Lower leg skin (tissue), 3 donors: ENCODE measurements around the gene VSIG2.

Experiments
- POLR2A ChIP-seq, 2 donors: fragments of 450-650 bp; IDR thresholded peaks; one replicate each; pipeline ENCODE4 v1.6.1; 2016 to 2017; ENCODE audit warnings: antibody characterized with exemption in 2 of 2, mild to moderate bottlenecking in 1 of 2, moderate library complexity in 1 of 2
- TF ChIP-seq, protein P1 (sequence below), 3 donors: fragments of 450-650 bp; IDR thresholded peaks; one replicate each; pipeline ENCODE4 v1.5.1; 2016; ENCODE audit warnings: antibody characterized with exemption in 3 of 3, mild to moderate bottlenecking in 3 of 3, moderate library complexity in 2 of 3

DNA sequence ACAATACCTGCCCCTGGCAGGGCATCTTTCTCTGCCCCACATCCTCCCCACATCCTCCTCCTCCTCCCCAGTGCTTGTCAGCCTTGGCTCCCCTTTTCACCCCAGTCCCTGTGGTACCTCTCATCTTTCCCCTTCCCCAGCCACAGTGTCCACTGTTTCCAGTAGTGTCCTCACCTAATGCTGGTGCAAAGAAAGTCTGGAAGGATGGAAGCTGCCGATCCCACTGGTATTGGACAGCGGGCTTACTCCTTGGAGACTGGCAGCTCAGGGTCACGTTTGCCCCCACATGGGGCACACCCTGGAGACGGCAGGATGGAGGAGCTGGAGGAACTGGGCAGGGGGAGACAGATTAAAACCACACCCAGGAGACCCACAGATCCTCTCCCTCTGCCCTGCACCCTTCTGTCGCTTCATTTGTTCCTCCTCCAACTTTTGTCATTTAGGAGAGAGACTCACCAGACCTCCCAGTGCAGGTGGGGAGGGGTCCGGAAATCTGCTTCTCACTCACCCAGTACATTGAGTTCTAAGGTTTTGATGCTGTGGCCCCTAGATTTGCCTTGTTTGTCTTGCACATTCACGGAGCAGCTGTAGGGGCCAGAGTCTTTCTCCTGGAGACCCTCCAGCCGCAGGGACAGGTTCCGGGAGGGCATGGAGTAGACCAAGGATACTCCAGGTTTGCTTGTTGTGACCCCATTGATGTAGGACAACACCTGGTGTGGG, 4.1 kb upstream of the VSIG2 start:
- TF ChIP-seq POLR2A (IDR thresholded peaks at IDR 0.05): no peak
- TF ChIP-seq, protein P1, sequence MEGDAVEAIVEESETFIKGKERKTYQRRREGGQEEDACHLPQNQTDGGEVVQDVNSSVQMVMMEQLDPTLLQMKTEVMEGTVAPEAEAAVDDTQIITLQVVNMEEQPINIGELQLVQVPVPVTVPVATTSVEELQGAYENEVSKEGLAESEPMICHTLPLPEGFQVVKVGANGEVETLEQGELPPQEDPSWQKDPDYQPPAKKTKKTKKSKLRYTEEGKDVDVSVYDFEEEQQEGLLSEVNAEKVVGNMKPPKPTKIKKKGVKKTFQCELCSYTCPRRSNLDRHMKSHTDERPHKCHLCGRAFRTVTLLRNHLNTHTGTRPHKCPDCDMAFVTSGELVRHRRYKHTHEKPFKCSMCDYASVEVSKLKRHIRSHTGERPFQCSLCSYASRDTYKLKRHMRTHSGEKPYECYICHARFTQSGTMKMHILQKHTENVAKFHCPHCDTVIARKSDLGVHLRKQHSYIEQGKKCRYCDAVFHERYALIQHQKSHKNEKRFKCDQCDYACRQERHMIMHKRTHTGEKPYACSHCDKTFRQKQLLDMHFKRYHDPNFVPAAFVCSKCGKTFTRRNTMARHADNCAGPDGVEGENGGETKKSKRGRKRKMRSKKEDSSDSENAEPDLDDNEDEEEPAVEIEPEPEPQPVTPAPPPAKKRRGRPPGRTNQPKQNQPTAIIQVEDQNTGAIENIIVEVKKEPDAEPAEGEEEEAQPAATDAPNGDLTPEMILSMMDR (IDR thresholded peaks at IDR 0.05): no peak
